ENCODE data around the gene CD101.
"Not testable (repeated sequence)": the region's sequence is repeated elsewhere in the genome, so short reads cannot be mapped to it uniquely, and the experiment has no call there.

Gene CD101

GRCh38 chr1:117001254-117001927 lies at the start of gene CD101:
Gene CD101, plus strand, starts transcription at chr1:117001760. Its CDS starts 58 bp downstream, at chr1:117001818.
- peak; percentile 21 for DNase-seq

GRCh38 chr1:116952738-116953275 lies 48.8 kb upstream of the CD101 start:
- DNase-seq: no peak

- DNase-seq: no peak
Measured at GRCh38 chr1:116954440-116954839, 47.1 kb upstream of the CD101 start.

- no peak for DNase-seq
Measured at GRCh38 chr1:116956378-116956777, 45.2 kb upstream of the CD101 start.

GRCh38 chr1:116957646-116958045 lies 43.9 kb upstream of the CD101 start:
- DNase-seq: no peak

- no peak for DNase-seq
Measured at GRCh38 chr1:116958110-116958509, 43.5 kb upstream of the CD101 start.

GRCh38 chr1:116958977-116959376 lies 42.6 kb upstream of the CD101 start:
- DNase-seq: no peak

GRCh38 chr1:116961606-116962005 lies 40.0 kb upstream of the CD101 start:
- no peak for DNase-seq

GRCh38 chr1:116962987-116963639 lies 38.4 kb upstream of the CD101 start:
- DNase-seq: peak; percentile 33

- no peak for DNase-seq
Measured at GRCh38 chr1:116966791-116967190, 34.8 kb upstream of the CD101 start.

GRCh38 chr1:116968724-116969123 lies 32.8 kb upstream of the CD101 start:
- DNase-seq: no peak

- no peak for DNase-seq
Measured at GRCh38 chr1:116971258-116971860, 30.2 kb upstream of the CD101 start.

GRCh38 chr1:116971965-116972673 lies 29.4 kb upstream of the CD101 start:
- no peak for DNase-seq

GRCh38 chr1:116972674-116973030 lies 28.9 kb upstream of the CD101 start:
- DNase-seq: no peak

GRCh38 chr1:116980309-116980708 lies 21.3 kb upstream of the CD101 start:
- not testable (repeated sequence) for DNase-seq

GRCh38 chr1:116981521-116982037 lies 20.0 kb upstream of the CD101 start:
- DNase-seq: no peak

- DNase-seq: no peak
Measured at GRCh38 chr1:116982319-116983004, 19.1 kb upstream of the CD101 start.

GRCh38 chr1:116983112-116983511 lies 18.4 kb upstream of the CD101 start:
- no peak for DNase-seq

- no peak for DNase-seq
Measured at GRCh38 chr1:116983678-116984077, 17.9 kb upstream of the CD101 start.

GRCh38 chr1:116984406-116985160 lies 17.0 kb upstream of the CD101 start:
- DNase-seq: no peak

GRCh38 chr1:116986421-116987255 lies 14.9 kb upstream of the CD101 start:
- peak; percentile 29 for DNase-seq

All from CD4-positive, alpha-beta T cell treated with Interleukin-12 subunit alpha and Interleukin-12 subunit beta, for 1 hour (primary cell).